NB4 (cell line): ENCODE results near the gene APC.

Source experiments
- CTCF ChIP-seq: IDR thresholded peaks from one replicate; pipeline ENCODE4 v1.5.1; 2012; ENCODE audit warnings: low read depth, low read length
- MYC ChIP-seq: IDR thresholded peaks from 2 replicates; pipeline ENCODE4 v1.6.1; 2011; ENCODE audit warnings: low read depth, low read length
- POLR2A ChIP-seq: IDR thresholded peaks from 2 replicates; pipeline ENCODE4 v1.6.1; 2011; ENCODE audit warnings: mild to moderate bottlenecking; ENCODE audit not compliant: insufficient read length; ENCODE audit errors: extremely low read depth

- no peak for TF ChIP-seq CTCF
- no peak for TF ChIP-seq POLR2A
- TF ChIP-seq MYC, result no peak
These were observed 31.2 kb upstream of the APC start for GRCh38 chr5:112706446-112707016.
